GM20000 (cell line): Measurements from ENCODE around the gene MAP3K8.

ENCODE experiments used
- DNase-seq: peaks from one replicate; pipeline ENCODE4 v3.0.0; 2012; ENCODE audit warnings: low spot score
- CTCF ChIP-seq: IDR thresholded peaks from 2 replicates; pipeline ENCODE4 v1.5.1; 2012; ENCODE audit warnings: mild to moderate bottlenecking, control low read depth; ENCODE audit errors: extremely low read depth, missing control alignments

The MAP3K8 gene

GRCh38 chr10:30493609-30494530 is 59.9 kb downstream of the MAP3K8 start:
- no peak for TF ChIP-seq CTCF
- DNase-seq = peak; percentile 56

- TF ChIP-seq CTCF = no peak
- DNase-seq = no peak
Measured at GRCh38 chr10:30494558-30494957, 60.6 kb downstream of the MAP3K8 start.

GRCh38 chr10:30495687-30496086 is 61.7 kb downstream of the MAP3K8 start:
- no peak for DNase-seq
- no peak for TF ChIP-seq CTCF

- DNase-seq = no peak
- no peak for TF ChIP-seq CTCF
Measured at GRCh38 chr10:30499816-30500215, 65.8 kb downstream of the MAP3K8 start.

- TF ChIP-seq CTCF = no peak
- DNase-seq = no peak
Measured at GRCh38 chr10:30500534-30500933, 66.5 kb downstream of the MAP3K8 start.

- DNase-seq = no peak
Measured at GRCh38 chr10:30500963-30501504, 67.0 kb downstream of the MAP3K8 start.

More at GRCh38 chr10:30500963-30501504, 67.0 kb downstream of the MAP3K8 start:
- TF ChIP-seq CTCF = no peak
